GF-D8 (cell line): ENCODE measurements around the gene AATF.

Source experiments
- DNase-seq: peaks from one replicate; lab custom pipeline; 2025; lab: John Stamatoyannopoulos, UW

AATF gene

DNA sequence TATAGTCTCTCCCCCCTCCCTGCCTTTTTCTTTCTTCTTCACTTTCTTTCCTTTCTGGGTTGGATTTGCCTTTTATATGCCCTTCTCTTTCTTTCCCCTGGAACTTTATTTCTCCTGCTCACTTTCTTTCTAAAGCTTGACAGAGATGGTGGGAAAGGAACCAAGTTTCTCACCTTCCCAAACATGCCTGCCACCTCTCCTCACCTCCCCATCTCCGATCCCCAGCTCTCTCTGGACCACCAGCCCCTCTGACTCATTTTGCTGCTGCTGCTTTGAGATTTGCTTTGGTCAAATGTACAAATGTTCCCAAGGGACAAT is 18.2 kb upstream of the AATF start:
- no peak for DNase-seq

DNA sequence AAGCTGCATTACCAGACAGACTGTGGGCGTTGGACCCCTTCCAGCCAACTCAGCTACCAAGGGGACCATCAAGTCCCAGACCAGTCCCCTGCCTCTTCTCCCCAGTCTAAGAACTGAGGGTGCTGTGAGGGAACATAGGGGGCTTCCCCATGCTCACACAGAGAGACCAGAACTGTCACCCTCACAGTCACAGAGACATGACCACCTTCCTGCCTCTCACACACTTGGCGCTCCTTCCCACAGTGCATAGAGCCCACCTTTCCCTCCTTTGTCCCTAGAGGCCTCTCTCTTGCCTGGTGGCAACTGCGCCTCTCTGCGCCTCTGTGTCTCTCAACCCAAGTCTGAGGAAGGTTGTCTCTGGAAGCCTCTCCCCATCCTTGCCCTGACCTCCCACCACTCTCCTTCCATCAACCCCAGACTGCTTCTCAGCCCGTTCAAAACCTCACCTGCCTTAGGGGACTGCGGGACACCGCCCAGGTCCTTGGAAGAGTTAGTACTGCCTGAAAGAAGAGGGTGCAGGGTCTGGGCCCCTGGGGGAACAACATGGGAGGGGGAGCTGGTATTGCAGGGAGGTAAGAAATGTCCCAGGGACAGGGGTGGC is 17.6 kb upstream of the AATF start:
- DNase-seq: no peak

DNA sequence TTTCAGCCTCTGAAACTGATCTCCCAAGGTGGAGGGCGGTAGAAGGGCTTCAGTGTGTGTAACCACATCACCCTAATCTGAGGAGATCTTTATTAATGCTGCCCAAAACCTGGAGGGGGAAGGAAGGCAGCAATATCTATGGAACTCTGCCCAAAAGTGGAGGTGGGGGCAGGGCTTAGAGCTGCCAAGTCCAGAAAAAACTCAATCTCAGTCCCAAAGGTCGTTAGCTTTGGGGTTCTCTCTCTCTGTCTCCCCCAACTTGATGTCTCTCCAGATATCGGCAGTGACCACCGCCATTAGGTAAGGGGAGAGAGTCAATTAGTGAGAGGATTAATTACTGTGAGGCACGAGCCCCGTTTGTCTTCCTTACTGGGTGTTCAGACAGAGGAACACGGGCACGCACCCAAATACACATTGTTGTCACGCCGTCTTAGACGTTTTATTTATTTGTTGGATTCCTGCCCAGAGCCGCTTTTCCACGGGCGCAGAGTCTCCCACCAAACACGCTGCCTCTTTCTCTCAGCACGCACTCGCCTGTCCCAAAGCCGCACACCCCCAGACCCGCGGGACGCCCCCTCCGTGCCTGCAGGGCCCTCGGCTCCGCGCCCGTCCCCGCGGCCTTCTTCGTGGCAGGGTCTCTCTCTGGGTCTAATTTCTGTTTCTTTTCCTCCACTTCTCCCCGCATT is 16.9 kb upstream of the AATF start:
- no peak for DNase-seq

DNA sequence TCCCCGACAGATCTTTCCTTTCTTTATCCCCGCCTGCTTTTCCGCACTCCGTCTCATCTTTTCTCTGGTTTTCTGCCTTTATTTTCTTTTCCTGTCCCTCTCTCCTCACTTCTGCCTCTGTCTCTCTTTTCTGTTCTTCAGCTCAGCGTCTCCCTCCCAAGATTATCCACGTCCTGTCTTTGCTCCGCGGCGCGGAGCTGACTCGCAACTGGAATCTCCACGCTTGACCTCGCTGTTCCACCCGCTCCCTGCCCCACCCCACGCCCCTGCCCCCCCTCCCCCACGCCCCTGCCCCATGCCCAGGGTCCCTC is 16.4 kb upstream of the AATF start:
- no peak for DNase-seq

DNA sequence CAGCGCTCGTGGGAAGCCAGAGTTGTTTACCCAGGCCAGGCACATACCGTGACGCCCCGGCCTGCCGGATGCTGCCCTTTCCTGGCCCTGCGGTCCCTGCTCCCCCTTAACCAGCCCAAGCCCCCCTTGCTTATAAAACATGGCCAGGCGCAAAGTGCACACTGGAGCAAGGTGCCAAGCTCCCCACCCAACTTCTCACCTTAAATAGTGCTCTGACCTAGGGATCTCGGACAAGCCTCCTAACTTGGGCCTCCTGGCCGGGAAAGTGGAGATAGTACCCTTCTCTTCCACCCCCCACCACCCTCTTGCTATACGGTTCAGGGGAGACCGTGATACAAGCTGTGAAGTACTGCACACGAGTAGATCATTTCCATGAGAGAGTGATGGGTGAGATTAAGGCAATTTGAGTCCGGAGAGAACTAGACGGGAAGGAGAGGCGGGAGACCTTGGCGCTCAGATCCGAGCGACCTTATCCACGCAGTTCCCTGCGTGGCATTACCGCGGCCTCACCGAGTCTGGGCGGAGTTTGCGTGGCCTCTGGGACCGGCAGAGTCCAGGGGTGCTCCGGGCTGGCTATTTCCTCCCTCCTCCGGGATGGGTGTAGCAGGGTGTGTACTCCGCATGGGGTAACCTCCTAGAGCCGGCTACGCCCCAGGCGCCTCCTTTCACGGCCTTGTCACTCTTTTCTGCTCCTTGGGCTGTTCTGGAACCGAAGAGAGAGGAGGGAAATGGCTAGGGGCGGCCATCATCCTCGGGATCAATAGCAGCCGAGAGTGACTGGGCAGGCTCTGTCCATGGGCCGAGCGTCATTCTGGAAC is 15.9 kb upstream of the AATF start:
- no peak for DNase-seq

DNA sequence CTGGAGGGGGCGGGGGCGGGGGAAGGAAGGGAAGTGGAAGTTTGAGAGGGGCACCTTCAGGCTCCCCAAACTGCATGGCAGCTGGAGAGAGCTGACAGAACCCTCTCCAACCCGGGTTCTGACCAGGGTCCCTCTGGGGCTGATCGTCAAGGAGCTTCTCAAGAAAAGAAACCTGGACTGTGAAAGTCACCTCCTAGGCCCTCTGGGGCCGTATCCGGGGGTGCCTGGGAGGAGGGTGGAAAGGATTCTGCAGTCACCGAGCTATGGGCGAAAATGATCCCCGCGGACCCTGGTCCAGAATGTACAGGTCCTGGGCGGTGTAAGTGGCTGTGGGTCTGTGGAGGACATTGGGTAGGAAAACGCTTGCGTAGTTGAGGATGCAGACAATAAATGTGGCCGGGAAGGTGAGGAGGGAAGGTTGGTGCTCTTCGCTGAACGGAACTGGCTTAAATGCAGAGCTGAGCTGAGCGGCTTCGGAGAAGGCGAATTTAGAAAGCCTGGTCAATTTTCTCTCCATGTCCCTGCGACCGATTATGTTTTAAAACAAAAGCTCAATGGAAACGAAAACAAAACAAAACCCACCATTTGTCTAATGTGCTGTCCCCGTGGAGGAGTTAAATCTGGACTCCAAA is 15.1 kb upstream of the AATF start:
- DNase-seq: no peak

DNA sequence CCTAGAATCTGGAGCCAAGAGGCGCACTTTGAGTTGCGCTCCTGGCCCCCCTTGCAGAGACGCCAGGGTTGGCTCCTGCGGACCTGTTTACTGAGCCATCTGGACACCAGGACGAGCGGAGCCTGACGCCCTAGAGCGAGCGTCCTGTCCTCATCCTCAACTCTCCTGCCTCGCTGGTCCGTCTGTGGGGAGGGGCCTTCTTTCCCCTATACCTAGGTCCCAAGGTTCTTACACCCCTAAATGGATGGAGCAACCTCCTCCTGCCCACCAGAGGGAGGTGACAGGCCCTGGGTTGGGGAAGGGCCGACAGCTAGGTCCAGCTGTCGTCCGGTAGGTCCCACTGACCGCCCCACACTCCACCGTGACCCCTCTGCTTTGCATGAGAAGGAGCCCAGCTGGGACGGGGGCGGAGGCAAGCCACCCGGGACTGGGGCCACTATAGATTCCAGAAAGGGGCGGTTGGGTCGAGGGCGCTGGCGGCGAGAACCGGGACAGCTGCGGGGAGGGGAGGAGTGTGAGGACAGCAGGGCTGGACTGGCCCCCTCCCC is 14.5 kb upstream of the AATF start:
- no peak for DNase-seq

DNA sequence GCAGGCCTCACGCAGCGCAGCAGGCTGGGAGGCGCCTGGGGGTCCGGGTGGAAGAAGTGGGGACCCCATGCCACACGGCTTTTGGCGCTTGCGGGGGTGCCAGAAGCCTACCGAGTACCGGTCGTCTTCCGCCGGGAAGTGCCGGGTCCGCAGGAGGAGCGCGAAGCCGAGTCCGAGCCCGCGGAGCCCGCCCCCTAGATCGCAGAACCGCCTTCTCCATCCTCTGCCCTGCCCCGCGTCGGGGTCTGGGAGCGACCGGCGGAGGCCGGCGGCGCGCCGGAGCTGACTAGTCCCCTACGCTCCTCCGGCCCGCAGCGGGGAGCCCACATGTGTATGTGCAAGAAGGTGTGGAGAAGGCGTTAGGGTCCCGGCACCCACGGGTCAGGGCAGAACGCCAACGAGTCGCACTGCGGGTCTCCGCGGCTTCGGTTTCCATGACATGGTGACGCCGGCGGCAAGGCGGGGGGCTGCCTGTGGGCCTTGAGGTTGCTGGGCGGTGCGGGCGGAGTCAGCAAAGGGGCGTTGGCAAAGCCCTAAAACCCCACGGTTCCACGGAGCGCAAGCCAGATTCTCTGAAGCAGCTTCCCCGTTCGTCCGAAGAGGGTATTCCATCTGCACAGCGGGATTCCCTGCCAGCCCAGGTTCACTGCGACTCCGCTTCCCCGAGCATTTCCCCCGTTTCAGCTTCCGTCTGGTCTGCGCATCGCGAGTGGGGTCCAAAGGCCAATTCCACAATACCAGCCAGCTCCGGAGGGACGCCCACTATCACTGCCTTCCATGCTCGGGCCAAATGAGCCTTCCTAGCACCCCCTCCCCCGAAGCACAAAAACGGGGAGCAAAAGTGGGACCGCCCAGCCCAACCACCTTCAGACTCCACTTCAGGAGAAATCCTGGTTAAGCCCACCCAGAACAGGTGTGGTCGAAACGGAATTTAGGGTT is 13.8 kb upstream of the AATF start:
- no peak for DNase-seq

DNA sequence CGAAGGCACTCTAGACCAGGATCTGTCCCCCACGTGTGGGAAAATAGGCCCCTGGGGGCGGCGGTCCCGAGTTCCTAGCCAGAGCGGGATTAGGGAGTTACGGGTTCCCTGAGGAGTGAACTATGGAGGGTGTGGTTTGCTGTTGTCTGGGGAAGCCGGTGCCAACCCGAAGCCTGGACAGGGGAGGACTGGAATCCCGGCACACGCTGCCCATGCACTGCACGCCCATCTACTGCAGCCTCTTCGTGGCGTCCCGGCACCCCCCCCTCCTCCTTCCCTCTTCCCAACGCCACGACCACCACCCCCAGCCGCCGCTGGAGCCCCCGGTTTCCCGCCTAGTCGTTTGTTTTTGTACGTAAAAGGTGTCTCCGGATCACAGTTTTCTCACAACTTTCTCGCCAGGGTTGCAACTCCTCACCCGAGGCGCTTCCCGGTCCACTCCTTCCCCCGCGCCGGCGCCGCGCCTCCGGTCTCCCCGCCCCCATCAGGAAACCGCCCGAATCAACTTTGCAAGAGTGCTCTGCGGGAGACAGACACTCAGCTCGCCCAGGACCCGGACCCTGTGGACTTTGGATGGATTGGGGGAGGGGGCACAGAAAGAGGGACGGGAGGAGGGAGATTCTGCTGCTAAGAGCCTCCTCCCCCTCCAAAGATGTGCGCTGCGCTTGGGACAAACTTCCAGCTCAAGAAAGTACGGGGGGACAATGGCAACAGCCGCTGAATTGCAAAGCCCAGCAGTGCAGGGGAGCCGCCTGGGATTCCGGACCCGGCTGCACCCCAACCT is 12.9 kb upstream of the AATF start:
- no peak for DNase-seq

- no peak for DNase-seq
These were observed 12.2 kb upstream of the AATF start for GRCh38 chr17:36936455-36937000.

- no peak for DNase-seq
These were observed 11.5 kb upstream of the AATF start, which contains the start of gene LHX1 for GRCh38 chr17:36937001-36937958. TSS of gene LHX1 (plus strand) at chr17:36937475. CDS start at chr17:36938198, 723 bp downstream.

GRCh38 chr17:36937959-36938565 is 10.7 kb upstream of the AATF start:
- DNase-seq: peak; percentile 22

GRCh38 chr17:36938566-36939051 is 10.1 kb upstream of the AATF start:
- no peak for DNase-seq

GRCh38 chr17:36939052-36939801 is 9.5 kb upstream of the AATF start:
- no peak for DNase-seq

GRCh38 chr17:36939802-36940312 is 8.9 kb upstream of the AATF start:
- no peak for DNase-seq

DNA sequence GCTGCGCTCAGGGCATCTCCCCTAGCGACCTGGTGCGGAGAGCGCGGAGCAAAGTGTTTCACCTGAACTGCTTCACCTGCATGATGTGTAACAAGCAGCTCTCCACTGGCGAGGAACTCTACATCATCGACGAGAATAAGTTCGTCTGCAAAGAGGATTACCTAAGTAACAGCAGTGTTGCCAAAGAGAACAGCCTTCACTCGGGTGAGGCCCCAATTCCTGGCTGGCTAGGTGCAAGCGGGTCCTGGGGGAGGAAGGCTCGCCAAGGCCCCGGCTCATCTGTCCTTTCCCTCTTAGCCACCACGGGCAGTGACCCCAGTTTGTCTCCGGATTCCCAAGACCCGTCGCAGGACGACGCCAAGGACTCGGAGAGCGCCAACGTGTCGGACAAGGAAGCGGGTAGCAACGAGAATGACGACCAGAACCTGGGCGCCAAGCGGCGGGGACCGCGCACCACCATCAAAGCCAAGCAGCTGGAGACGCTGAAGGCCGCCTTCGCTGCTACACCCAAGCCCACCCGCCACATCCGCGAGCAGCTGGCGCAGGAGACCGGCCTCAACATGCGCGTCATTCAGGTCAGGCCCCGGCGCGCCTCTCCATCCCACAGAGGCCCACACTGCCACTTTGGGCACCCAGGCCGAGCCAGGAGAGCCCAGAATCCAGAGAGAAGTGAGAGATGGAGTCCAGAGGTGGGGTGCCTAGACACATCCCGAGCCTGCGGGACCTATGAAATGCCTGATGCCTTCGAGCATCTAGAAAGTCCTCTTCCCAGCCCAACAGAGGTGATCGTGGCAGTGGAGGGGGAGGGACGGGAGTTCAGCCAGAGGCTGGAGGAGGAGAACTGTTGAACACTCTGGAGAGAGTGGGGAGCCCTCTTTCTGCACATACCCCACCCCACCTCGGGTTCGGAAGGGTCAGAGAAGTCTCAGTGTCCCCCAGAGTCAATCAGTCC is 8.2 kb upstream of the AATF start:
- no peak for DNase-seq
